Endometrial microvascular endothelial cells (primary cell): ENCODE measurements around the gene MMP27. TPM values are rescaled to one million over a fixed set of nuclear protein-coding genes. Genes with fewer than 3 reads are reported as not detected.

Source experiments
- in situ Hi-C: cut with HindIII; loops from 2 replicates; pipeline ENCODE4 v1.10.0; 2017; ENCODE audit warnings: low sequenced_read_pairs, low pct_unique_long_range_greater_than_20kb; ENCODE audit errors: inconsistent ontology term
- total RNA-seq: library from RNA; depleted of rRNA; stranded (reverse); fragments of >200 nt; gene quantifications from one replicate; pipeline ENCODE4 v1.2.3, GENCODE V29; 2015; ENCODE audit errors: inconsistent ontology term

The MMP27 gene
- total RNA-seq, 1 donor from 2014 or later: not detected

DNA sequence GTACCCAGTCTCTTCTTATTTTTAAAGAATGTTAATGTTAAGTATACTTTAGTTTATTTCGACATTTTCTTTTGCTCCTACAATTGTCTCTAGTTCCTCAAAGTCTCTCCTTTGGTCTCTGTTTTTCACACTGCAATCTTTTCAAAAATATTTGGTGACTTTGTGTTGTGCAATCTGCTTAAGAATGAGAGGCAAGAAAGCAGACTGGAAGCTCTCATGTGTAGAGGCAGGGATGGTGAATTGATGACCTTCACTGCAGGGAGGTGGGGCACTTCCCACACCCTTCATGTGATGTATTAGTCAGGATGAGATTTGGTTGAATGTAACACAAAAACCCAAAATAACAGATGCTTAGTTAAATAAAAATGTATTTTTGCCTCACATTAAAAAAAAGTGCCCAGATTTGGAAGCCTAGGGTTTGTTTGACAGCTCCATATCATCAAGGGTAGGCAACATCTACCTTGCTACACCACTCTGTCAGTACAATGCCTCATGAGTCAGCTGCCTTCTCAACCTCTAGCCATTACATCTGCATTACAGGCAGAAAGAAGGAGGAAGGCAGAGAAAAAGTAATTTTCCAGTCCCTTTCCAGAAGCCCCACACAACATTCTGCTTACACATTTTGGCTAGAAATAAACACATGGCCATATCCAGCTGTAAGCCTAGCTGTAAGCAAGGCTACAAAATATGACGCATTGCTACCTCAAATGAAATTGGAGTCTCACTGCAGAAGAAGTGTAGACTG lies 3.8 kb upstream of the MMP27 start:
- in situ Hi-C loops: no loop called here

DNA sequence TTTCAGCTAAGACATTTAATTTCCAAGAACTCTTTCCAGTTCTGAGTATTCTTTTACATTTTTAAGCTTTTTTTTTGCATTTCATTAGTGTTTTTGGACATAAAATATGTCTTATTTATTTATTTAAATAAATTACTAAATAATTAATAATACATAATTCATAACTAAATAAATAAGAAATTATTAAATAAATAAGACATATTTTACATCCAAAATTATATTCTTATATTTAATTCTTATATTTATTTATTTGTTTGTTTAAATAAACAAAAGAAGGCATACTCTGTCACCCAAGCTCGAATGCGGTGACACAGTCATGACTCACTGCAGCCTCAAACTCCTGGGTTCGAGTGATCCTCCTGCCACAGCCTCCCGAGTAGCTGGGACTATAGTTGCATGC lies 3.1 kb upstream of the MMP27 start:
- in situ Hi-C loops: no loop called here

DNA sequence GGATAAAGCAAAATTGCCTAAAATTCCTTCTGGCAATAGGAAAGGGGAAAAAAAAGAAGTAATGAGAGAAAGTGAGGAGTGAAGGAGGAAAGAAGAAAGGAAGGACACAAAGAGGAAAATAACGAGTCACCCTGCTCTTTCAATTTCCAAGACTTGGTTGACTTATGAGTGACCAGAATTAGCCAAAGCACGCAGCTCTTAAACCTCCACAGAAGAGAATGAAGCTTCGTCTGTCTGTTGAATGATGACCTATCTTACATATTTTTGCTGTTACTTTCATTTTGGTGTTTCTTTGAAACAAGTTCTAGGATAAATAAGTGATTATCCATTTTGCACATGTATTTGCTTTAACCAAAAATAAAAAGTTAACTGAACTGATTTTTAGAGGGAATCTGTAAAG lies 728 bp downstream of the MMP27 start:
- in situ Hi-C loops: no loop called here

DNA sequence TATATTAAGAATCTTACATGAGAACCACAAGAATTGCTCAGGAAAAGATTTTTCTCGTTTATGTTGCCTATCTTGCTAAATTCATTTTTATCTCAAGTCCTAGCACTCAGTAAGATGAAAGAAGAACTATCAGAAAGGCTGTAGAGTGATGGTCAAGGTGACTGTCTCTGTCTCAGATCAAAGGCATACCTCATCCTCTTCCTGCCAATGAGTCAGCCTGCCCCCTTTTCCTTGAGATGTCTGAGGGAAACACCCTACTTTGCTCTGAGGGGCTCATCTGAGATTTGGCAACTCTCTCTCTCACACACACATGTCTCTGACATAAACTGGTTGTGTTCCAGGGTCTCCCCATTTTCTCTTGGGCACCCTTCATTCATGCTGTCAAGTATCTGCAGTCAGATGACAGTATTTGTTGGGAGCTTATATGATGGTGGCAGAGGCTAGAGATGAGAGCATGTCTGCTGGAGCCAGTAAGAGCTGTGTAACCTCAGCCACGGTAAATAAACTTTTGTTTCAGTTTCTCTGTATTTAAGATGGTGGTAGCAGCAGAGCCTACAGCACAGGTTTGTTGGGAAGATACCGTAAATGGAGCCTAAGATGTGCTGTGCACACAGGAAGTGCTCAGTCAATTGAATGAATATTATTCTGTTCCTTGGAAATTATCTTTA lies 1.6 kb downstream of the MMP27 start:
- in situ Hi-C loops: no loop called here

DNA sequence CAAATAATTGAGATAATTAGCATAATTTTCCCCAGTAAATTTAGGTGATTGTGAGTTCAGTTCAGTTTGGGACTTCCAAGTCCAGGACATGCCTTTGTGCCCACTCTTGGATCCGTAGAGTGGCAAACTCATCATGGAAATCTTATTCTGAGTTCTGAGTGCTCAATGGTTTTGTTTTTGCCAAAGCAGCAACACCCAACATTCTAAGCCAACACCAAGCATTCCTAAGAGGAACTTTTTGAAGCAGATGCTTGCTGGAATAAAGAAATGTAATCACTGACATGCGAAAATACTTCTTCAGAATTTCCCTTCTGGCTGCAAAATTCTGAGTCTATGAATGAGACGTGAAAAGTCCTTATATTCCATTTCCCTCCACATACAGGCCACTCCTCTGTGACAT lies 10.4 kb downstream of the MMP27 start:
- in situ Hi-C loops: no loop called here

DNA sequence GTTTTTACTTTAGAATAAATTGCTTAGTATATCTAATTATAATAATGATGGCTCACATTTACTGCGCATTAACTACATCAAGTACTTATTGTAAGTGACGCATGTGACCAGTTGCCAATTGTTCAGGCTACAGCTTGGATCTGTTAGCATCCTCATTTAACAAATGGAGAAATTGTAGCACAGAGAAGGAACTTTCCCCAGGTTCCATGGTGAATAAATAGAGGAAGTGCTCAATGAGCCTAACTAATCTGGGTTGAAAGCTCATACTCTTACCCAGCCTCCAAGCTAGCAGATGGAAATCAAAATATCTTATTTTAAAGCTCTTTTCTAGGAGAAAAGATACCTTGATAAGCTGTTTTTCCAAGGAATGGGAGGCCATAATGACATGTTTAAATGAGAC lies 19.8 kb downstream of the MMP27 start:
- in situ Hi-C loops: no loop called here

DNA sequence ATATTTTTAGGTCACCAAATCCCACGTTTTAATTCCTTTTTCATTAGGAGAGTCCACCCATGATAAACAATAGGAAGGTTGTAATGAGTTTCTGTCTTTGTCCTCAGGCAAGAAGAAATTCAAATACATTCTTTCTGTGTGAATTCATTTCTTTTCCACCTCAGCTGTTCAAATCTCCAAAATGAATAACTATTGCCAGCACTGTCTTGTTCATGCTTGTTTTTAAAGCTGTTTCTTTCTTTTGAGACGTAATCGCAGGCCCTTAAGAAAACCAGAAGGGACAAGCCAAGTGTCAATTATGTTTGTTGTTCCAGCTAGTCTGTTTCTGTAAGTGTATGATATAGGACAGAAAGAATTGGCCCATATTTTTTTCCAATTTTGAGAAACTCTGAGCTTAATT lies 20.2 kb downstream of the MMP27 start:
- in situ Hi-C loops: no loop called here

DNA sequence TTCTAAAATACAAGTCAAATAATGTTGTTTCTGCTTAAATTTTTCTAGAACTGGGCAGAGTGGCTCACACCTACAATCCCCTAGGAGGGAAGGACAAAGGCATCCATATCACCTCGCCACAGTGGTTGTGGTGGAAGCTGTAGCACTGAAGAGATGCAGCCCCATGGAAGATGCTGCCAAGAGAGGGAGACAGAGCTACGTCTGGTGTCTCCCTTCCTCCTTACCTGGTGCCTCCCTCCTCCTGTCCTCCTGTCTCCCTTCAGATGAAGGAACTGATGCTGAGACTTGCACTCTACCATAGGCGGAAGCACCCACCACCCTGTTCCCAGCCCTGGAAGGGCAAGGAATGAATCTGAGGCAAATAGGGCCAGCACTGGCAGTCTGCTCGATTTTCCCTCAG lies 22.3 kb downstream of the MMP27 start:
- in situ Hi-C loops: no loop called here

DNA sequence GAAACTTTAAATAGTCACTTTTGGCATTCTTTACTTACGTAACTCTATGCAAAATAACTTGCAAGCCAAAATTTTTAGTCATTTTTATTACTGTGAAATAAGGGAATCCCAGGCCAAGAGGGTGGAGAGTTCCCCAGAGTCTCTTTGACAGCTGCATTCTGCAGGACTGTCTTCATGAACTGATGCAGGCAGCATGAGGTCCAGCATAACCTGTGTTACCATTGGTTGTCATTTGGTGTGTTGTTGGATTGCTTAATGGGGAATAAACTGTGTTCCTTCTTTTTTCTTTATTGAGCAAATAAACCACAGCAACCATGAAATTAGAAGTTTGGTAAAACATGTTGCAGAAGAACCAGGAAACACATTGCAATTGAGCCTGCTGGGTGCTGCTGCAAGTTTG lies 24.6 kb downstream of the MMP27 start:
- in situ Hi-C loops: no loop called here

DNA sequence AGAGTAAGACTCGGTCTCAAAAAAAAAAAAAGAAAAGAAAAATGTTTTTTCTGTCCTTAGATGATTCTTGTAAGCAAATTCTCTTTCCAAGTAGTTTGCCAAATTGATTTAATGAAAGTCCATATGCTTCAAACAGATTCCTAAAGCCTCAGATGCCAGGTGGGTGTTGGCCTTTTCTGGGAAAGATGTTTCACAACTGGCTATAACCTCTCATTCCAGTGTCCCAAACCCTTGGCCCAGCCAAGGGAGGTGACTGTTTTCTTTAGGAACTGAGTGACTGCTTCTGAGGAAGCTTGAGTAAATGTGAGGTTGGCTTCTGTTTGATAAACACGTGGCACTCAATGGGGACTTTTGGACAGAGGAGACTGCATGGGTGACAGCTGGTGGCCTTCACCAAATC lies 27.5 kb downstream of the MMP27 start:
- in situ Hi-C loops: no loop called here

DNA sequence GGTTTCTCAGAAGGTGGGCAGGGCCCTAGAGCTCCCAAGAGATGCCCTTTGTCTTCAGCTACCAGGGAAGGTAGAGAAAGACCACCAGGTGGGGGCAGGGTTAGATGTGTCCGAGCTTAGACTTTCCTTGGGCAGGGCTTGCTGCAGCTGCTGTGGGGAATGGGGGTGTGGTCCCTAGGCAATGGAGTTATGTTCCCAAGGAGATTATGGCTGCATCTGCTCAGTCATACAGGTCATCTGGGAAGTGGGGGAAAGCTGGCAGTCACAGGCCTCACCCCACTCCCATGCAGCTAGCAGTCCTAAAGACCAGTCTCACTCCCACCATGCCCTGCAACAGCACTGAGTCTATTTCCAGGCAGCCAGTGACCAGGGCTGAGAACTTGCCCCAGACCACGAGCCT lies 29.5 kb downstream of the MMP27 start:
- in situ Hi-C loops: no loop called here

DNA sequence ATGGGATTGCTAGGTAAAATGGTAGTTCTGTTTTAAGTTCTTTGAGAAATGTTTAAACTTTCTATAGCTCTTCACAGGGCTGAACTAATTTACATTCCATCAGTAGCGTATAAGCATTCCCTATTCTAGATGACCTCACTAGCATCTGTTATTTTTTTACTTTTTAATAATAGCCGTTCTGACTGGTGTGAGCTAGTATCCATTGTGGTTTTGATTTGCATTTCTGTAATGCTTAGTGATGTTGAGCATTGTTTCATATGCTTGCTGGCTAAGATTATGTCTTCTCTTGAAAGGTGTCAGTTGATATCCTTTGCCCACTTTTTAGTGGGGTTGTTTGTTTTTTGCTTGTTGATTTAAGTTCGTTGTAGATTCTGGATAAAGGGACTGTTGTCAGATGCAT lies 35.9 kb downstream of the MMP27 start:
- in situ Hi-C loops: no loop called here

DNA sequence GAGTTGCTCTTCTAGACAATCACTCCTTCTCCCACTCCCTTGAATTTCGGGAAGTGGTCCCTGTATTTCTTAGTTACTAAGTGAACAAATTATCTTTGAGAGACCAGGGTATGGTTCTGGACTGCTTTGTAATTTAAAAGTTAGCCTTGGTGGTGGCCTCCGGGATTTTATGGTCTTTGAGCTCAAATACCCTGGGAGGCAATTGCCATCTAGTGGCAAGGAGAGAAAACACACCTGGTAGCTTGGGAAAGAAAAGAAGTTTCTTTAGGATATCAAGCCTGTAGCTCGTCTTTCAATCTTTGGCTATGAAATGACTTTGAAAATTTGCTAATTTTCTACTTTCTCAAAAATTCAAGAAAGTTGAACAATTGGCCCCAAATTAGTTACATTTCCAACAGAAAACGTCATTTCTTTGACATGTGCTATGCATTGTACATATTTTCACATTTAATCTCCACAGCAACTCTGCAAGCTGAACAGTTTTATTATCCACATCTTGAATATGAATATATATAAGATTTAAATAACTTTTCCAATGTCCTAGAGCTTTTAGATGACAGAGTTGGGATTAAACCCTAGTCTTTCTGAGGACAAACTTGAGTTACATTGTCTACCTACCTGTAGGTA lies 39.1 kb downstream of the MMP27 start:
- in situ Hi-C loops: no loop called here

DNA sequence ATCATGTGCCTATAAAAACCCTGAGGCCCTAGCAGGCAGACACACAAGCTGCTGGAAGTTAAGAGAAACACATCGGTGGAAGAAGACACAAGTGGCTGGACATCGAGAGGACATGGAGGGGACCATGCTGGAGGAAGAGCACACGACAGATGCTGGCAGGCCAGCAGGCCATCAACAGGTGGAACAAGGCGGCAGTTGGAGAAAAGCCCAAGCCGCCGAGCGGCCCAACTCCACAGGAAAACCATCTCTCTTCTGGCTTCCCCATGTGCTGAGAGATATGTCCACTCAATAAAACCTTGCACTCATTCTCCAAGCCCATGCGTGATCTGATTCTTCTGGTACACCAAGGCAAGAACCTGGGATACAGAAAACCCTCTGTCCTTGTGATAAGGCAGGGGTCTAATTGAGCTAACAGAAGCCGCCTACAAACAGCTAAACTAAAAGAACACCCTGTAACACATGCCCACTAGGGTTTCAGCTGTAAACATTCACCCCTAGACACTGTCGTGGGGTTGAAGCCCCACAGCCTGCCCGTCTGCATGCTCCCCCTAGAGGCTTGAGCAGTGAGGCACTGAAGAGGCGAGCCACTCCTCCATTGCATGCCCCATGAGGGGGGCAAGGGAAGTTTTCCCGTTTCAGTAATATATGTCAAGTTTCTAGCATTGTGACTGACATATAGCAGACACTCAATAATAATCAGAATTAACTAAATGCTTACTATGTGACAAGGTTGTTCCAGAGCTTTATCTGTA lies 41.4 kb downstream of the MMP27 start:
- in situ Hi-C loops: no loop called here

DNA sequence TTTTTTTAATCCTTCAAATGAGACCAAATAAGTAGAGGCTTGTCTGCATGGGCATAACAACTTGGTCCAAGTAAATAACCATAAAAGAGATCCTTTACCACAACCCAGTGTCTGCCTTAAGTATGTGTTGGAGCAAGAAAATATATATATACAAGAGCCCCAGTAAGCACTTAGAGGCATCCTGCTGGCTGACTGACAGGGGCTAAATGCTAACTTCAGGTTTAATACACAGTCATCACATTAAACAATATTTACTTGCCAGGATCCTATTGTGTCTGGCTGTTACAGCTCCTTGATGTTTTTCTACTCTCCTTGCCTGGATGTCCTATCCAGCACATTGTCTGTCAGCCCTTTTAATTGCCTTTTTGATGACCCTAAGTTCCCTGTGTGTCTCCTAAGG lies 43.0 kb downstream of the MMP27 start:
- in situ Hi-C loops: no loop called here

DNA sequence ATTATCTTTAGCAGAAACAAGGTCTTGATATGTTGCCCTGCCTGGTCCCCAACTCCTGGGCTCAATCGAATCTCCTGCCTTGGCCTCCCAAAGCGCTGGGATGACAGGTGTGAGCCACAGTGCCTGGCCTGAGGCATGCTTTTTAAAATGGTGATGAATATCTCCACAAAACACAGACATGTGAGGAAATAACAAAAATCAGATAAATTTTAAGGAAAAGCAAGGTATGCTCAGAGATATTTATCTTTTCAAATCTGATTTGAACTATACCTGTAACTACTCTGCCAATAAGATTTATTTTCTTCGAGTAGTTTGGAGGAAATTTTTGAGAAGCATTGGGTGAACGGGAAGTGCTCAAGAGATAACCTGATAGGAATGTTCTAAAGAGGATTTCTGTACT lies 44.5 kb downstream of the MMP27 start:
- in situ Hi-C loops: no loop called here

DNA sequence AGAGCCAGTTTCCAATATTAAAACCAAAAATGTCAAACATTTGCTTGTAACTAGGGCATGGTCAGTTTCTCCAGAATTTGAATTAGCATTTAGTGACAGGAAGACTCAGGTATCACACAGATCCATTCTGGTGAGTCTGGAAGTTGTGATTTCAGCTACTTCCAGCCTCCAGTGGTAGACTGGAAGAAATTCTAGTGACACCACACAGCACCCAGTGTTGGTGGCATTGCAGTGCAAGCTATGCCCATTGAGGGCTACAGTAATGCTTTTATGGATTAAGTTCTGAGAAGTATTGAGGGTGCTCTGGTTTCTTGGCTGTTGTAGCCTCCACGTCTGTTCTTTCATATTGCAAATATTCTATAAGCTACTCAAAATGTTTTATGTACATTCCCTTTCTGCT lies 49.0 kb downstream of the MMP27 start:
- in situ Hi-C loops: no loop called here

DNA sequence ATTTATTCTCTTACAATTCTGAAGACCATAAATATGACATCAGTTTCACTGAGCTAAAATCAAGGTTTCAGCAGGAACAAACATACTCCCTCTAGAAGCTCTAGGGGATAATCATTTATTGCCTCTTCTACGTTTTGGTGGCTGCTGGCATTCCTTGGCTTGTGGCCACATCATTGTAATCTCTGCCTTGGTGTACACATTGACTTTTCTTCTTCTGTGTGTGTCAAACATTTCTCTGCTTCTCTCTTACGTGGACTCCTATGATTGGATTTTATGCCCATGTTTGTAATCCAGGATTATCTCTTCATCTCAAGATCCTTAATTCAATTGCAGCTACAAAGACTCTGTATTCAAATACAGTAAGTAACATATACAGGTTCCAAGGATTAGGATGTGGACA lies 50.0 kb downstream of the MMP27 start:
- in situ Hi-C loops: no loop called here

DNA sequence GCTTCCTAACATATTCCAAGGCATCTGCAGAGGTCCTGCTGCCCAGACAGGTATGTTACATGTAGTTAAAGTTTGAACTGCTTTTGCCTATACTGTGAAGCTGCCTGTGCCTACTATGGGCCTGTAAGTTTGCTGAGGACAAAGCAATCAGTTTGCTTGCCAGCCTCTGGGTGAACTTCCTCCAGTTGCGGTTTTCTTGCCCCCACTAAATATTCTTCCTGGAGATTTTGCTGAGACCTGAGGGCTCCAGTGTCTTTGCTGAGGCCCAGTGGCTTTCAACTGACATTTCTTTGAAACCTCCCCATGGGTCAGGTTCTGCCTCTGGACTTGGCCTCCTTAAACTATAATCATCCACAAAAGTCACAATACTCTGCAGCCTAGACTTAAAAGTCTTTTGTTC lies 50.8 kb downstream of the MMP27 start:
- in situ Hi-C loops: no loop called here
